ENCODE measurements around the gene SPECC1. TPM values are rescaled to one million over a fixed set of nuclear protein-coding genes. Genes with fewer than 3 reads are reported as not detected.

The SPECC1 gene
- polyA plus RNA-seq, 1 of the 3 experiments (the other 2 are of a cell fraction): 11.2 TPM

DNA sequence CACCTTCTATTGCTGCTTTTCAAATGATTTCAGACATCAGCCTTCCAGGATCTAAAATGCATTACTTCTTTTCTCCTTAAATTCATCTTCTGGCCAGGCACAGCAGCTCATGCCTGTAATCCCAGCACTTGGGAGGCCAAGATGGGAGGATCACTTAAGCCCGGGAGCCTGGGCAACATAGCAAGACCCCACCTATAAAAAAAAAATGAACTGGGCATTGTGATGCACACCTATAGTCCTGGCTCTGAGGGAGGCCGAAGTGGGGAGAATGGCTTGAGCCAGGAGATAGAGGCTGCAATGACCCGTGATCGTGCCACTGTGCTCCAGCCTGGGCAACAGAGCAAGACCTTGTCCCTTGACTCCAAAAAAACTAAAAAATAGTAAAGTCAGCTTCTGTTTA is 208.5 kb downstream of the SPECC1 start (continued):
- no peak for TF ChIP-seq RFX5 (IDR thresholded peaks at IDR 0.05; ENCODE audit: low read length)
- TF ChIP-seq, protein P1, sequence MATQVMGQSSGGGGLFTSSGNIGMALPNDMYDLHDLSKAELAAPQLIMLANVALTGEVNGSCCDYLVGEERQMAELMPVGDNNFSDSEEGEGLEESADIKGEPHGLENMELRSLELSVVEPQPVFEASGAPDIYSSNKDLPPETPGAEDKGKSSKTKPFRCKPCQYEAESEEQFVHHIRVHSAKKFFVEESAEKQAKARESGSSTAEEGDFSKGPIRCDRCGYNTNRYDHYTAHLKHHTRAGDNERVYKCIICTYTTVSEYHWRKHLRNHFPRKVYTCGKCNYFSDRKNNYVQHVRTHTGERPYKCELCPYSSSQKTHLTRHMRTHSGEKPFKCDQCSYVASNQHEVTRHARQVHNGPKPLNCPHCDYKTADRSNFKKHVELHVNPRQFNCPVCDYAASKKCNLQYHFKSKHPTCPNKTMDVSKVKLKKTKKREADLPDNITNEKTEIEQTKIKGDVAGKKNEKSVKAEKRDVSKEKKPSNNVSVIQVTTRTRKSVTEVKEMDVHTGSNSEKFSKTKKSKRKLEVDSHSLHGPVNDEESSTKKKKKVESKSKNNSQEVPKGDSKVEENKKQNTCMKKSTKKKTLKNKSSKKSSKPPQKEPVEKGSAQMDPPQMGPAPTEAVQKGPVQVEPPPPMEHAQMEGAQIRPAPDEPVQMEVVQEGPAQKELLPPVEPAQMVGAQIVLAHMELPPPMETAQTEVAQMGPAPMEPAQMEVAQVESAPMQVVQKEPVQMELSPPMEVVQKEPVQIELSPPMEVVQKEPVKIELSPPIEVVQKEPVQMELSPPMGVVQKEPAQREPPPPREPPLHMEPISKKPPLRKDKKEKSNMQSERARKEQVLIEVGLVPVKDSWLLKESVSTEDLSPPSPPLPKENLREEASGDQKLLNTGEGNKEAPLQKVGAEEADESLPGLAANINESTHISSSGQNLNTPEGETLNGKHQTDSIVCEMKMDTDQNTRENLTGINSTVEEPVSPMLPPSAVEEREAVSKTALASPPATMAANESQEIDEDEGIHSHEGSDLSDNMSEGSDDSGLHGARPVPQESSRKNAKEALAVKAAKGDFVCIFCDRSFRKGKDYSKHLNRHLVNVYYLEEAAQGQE (IDR thresholded peaks at IDR 0.05; ENCODE audit: low read depth, low read length): no peak

DNA sequence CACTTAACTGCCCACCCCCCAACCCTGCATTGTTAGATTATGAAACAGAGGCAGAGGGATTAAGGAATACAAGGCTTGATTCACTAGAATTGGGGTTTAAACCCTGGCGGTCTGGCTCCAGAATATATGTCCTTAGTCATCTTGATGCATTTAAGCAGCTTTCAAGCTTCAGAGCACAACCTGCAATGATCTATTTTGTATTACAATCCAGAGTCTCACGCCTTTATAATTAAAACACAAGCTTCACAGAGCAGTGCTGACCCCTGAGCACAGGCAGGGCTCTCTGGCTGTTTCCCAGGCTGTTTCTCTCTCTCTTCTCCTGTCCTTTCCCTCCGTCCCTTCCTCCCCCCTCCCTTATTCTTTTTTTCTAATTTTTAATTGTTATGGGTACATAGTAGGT is 209.1 kb downstream of the SPECC1 start:
- no peaks in the 10 kb centered on the region for H3K9me2 ChIP-seq
- H4K20me1 ChIP-seq (ENCODE audit: insufficient read depth): no peaks in the 10 kb centered on the region
- 86% methylated on average over 3 of the region's 3 CpGs for WGBS (ENCODE audit: low lambda C conversion rate)
- peaks cover 5% of the 10 kb centered on the region; the same call in 1 of the 2 replicates for H3K79me2 ChIP-seq (ENCODE audit: insufficient read depth)
- no peaks in the 10 kb centered on the region for H3K27me3 ChIP-seq (ENCODE audit: insufficient read depth)
- H3K4me3 ChIP-seq (ENCODE audit: low read depth in 2 of 2, low read length in 1 of 2): no peak overlapping the region
- no peak overlapping the region for H2AFZ ChIP-seq (ENCODE audit: low read depth)
- TF ChIP-seq POLR2AphosphoS5 (IDR thresholded peaks at IDR 0.05; ENCODE audit: low read depth, low read length): no peak
- TF ChIP-seq, protein P2, sequence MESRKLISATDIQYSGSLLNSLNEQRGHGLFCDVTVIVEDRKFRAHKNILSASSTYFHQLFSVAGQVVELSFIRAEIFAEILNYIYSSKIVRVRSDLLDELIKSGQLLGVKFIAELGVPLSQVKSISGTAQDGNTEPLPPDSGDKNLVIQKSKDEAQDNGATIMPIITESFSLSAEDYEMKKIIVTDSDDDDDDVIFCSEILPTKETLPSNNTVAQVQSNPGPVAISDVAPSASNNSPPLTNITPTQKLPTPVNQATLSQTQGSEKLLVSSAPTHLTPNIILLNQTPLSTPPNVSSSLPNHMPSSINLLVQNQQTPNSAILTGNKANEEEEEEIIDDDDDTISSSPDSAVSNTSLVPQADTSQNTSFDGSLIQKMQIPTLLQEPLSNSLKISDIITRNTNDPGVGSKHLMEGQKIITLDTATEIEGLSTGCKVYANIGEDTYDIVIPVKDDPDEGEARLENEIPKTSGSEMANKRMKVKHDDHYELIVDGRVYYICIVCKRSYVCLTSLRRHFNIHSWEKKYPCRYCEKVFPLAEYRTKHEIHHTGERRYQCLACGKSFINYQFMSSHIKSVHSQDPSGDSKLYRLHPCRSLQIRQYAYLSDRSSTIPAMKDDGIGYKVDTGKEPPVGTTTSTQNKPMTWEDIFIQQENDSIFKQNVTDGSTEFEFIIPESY (IDR thresholded peaks at IDR 0.05; ENCODE audit: borderline replicate concordance, low read depth): no peak
- no peak for TF ChIP-seq CHD2 (IDR thresholded peaks at IDR 0.05; ENCODE audit: low read length, partially characterized antibody)
- no peak for TF ChIP-seq NRF1 (IDR thresholded peaks at IDR 0.05; ENCODE audit: low read depth, low read length)
- no peak for TF ChIP-seq FOSL2 (IDR thresholded peaks at IDR 0.05; ENCODE audit: borderline replicate concordance, low read depth)
- no peak for TF ChIP-seq SIN3A (IDR thresholded peaks at IDR 0.05; ENCODE audit: borderline replicate concordance, low read depth, low read length)
- no peak for TF ChIP-seq EZH2phosphoT487 (IDR thresholded peaks at IDR 0.05; ENCODE audit: borderline replicate concordance, low read depth)
- TF ChIP-seq MXI1 (IDR thresholded peaks at IDR 0.05; ENCODE audit: low read depth, low read length): no peak
- H3K4me2 ChIP-seq: no peak overlapping the region
- H3K9ac ChIP-seq: no peak overlapping the region
- no peak for DNase-seq
- H3K36me3 ChIP-seq (replicated peaks in 1 of 2; ENCODE audit: control insufficient read depth in 1 of 2, insufficient read depth in 2 of 2, low read length in 1 of 2): no peaks in the 10 kb centered on the region
- ChIA-PET CTCF (interaction anchor here (0.7 kb wide), 1 partner anchor 8 kb away, joined by 3 read pairs; no protein-coding TSS in a partner anchor), POLR2A (no interaction called here)
- no peaks in the 10 kb centered on the region for H3K9me3 ChIP-seq
- no peaks in the 10 kb centered on the region for H3F3A ChIP-seq (replicated peaks; ENCODE audit: insufficient read depth)
- H3K27ac ChIP-seq (ENCODE audit: low read depth in 2 of 2, low read length in 1 of 2): no peak overlapping the region
- no peaks in the 10 kb centered on the region; a peak in 1 of 4 replicates for H3K4me1 ChIP-seq (ENCODE audit: control insufficient read depth in 1 of 2, insufficient read depth in 2 of 2, low read depth in 1 of 2, low read length in 1 of 2)
